ENCODE measurements around the gene SHISAL2B.

The SHISAL2B gene

GRCh38 chr5:64666078-64666477 is 24.2 kb upstream of the SHISAL2B start:
- peaks cover 0 to 3% (median 0%) of the 10 kb centered on the region in 5 donors for H3K27me3 ChIP-seq (ENCODE audit: control insufficient read depth in 5 of 5, insufficient read depth in 4 of 5, low read length in 5 of 5)
- no peak overlapping the region for H3K4me3 ChIP-seq (ENCODE audit: low read depth in 1 of 5, low read length in 5 of 5)
- no peaks in the 10 kb centered on the region for H3K36me3 ChIP-seq (ENCODE audit: control insufficient read depth in 5 of 5, insufficient read depth in 5 of 5, low read length in 5 of 5)
- H3K27ac ChIP-seq (ENCODE audit: low read depth, low read length): no peak overlapping the region
- no peaks in the 10 kb centered on the region for H3K9me3 ChIP-seq (ENCODE audit: control insufficient read depth in 5 of 5, low read length in 5 of 5)
- no peak overlapping the region for H3K9ac ChIP-seq (ENCODE audit: low read length in 5 of 5)
- H3K4me1 ChIP-seq (ENCODE audit: control insufficient read depth in 5 of 5, insufficient read depth in 5 of 5, low read length in 5 of 5): no peaks in the 10 kb centered on the region

GRCh38 chr5:64667068-64667467 is 23.2 kb upstream of the SHISAL2B start:
- Histone ChIP-seq H3K27me3 (ENCODE audit: control insufficient read depth in 5 of 5, insufficient read depth in 4 of 5, low read length in 5 of 5) (peaks cover 0 to 3% (median 0%) of the 10 kb centered on the region in 5 donors), H3K4me1 (ENCODE audit: control insufficient read depth in 5 of 5, insufficient read depth in 5 of 5, low read length in 5 of 5) (no peaks in the 10 kb centered on the region)

GRCh38 chr5:64670277-64670676 is 20.0 kb upstream of the SHISAL2B start:
- Histone ChIP-seq H3K4me3 (ENCODE audit: low read depth in 1 of 5, low read length in 5 of 5) (no peak overlapping the region), H3K9me3 (ENCODE audit: control insufficient read depth in 5 of 5, low read length in 5 of 5) (peaks cover 0 to 3% (median 0%) of the 10 kb centered on the region in 5 donors), H3K36me3 (ENCODE audit: control insufficient read depth in 5 of 5, insufficient read depth in 5 of 5, low read length in 5 of 5) (no peaks in the 10 kb centered on the region), H3K4me1 (ENCODE audit: control insufficient read depth in 5 of 5, insufficient read depth in 5 of 5, low read length in 5 of 5) (no peaks in the 10 kb centered on the region), H3K27me3 (ENCODE audit: control insufficient read depth in 5 of 5, insufficient read depth in 4 of 5, low read length in 5 of 5) (no peaks in the 10 kb centered on the region), H3K27ac (ENCODE audit: low read depth, low read length) (no peak overlapping the region), H3K9ac (ENCODE audit: low read length in 5 of 5) (no peak overlapping the region)

More at GRCh38 chr5:64667068-64667467, 23.2 kb upstream of the SHISAL2B start:
- Histone ChIP-seq H3K9me3 (ENCODE audit: control insufficient read depth in 5 of 5, low read length in 5 of 5) (peaks cover 0 to 3% (median 0%) of the 10 kb centered on the region in 5 donors), H3K9ac (ENCODE audit: low read length in 5 of 5) (no peak overlapping the region), H3K4me3 (ENCODE audit: low read depth in 1 of 5, low read length in 5 of 5) (no peak overlapping the region), H3K36me3 (ENCODE audit: control insufficient read depth in 5 of 5, insufficient read depth in 5 of 5, low read length in 5 of 5) (no peaks in the 10 kb centered on the region), H3K27ac (ENCODE audit: low read depth, low read length) (no peak overlapping the region)

GRCh38 chr5:64671678-64672077 is 18.6 kb upstream of the SHISAL2B start:
- no peaks in the 10 kb centered on the region for H3K36me3 ChIP-seq (ENCODE audit: control insufficient read depth in 5 of 5, insufficient read depth in 5 of 5, low read length in 5 of 5)
- peaks cover 0 to 3% (median 0%) of the 10 kb centered on the region in 5 donors for H3K9me3 ChIP-seq (ENCODE audit: control insufficient read depth in 5 of 5, low read length in 5 of 5)
- H3K27me3 ChIP-seq (ENCODE audit: control insufficient read depth in 5 of 5, insufficient read depth in 4 of 5, low read length in 5 of 5): no peaks in the 10 kb centered on the region
- no peak overlapping the region for H3K9ac ChIP-seq (ENCODE audit: low read length in 5 of 5)
- no peak overlapping the region for H3K4me3 ChIP-seq (ENCODE audit: low read depth in 1 of 5, low read length in 5 of 5)
- no peaks in the 10 kb centered on the region for H3K4me1 ChIP-seq (ENCODE audit: control insufficient read depth in 5 of 5, insufficient read depth in 5 of 5, low read length in 5 of 5)
- no peak overlapping the region for H3K27ac ChIP-seq (ENCODE audit: low read depth, low read length)

- Histone ChIP-seq H3K27me3 (ENCODE audit: control insufficient read depth in 5 of 5, insufficient read depth in 4 of 5, low read length in 5 of 5) (peaks cover 0 to 4% (median 0%) of the 10 kb centered on the region in 5 donors), H3K27ac (ENCODE audit: low read depth, low read length) (no peak overlapping the region), H3K36me3 (ENCODE audit: control insufficient read depth in 5 of 5, insufficient read depth in 5 of 5, low read length in 5 of 5) (no peaks in the 10 kb centered on the region), H3K9ac (ENCODE audit: low read length in 5 of 5) (no peak overlapping the region), H3K4me1 (ENCODE audit: control insufficient read depth in 5 of 5, insufficient read depth in 5 of 5, low read length in 5 of 5) (no peaks in the 10 kb centered on the region), H3K9me3 (ENCODE audit: control insufficient read depth in 5 of 5, low read length in 5 of 5) (no peaks in the 10 kb centered on the region), H3K4me3 (ENCODE audit: low read depth in 1 of 5, low read length in 5 of 5) (no peak overlapping the region)
These were observed 11.9 kb upstream of the SHISAL2B start for GRCh38 chr5:64678374-64678773.

GRCh38 chr5:64680289-64680688 is 10.0 kb upstream of the SHISAL2B start:
- no peak overlapping the region for H3K4me3 ChIP-seq (ENCODE audit: low read depth in 1 of 5, low read length in 5 of 5)
- H3K27me3 ChIP-seq (ENCODE audit: control insufficient read depth in 5 of 5, insufficient read depth in 4 of 5, low read length in 5 of 5): peaks cover 0 to 7% (median 3%) of the 10 kb centered on the region in 5 donors
- H3K9me3 ChIP-seq (ENCODE audit: control insufficient read depth in 5 of 5, low read length in 5 of 5): no peaks in the 10 kb centered on the region
- H3K4me1 ChIP-seq (ENCODE audit: control insufficient read depth in 5 of 5, insufficient read depth in 5 of 5, low read length in 5 of 5): no peaks in the 10 kb centered on the region
- no peak overlapping the region for H3K27ac ChIP-seq (ENCODE audit: low read depth, low read length)
- no peaks in the 10 kb centered on the region for H3K36me3 ChIP-seq (ENCODE audit: control insufficient read depth in 5 of 5, insufficient read depth in 5 of 5, low read length in 5 of 5)
- H3K9ac ChIP-seq (ENCODE audit: low read length in 5 of 5): no peak overlapping the region

GRCh38 chr5:64682608-64683007 is 7.7 kb upstream of the SHISAL2B start:
- H3K9me3 ChIP-seq (ENCODE audit: control insufficient read depth in 5 of 5, low read length in 5 of 5): no peaks in the 10 kb centered on the region
- no peak overlapping the region for H3K27ac ChIP-seq (ENCODE audit: low read depth, low read length)
- no peak overlapping the region for H3K9ac ChIP-seq (ENCODE audit: low read length in 5 of 5)
- no peaks in the 10 kb centered on the region for H3K4me1 ChIP-seq (ENCODE audit: control insufficient read depth in 5 of 5, insufficient read depth in 5 of 5, low read length in 5 of 5)
- H3K36me3 ChIP-seq (ENCODE audit: control insufficient read depth in 5 of 5, insufficient read depth in 5 of 5, low read length in 5 of 5): no peaks in the 10 kb centered on the region
- peaks cover 0 to 7% (median 3%) of the 10 kb centered on the region in 5 donors for H3K27me3 ChIP-seq (ENCODE audit: control insufficient read depth in 5 of 5, insufficient read depth in 4 of 5, low read length in 5 of 5)
- H3K4me3 ChIP-seq (ENCODE audit: low read depth in 1 of 5, low read length in 5 of 5): no peak overlapping the region

- Histone ChIP-seq H3K36me3 (ENCODE audit: control insufficient read depth in 5 of 5, insufficient read depth in 5 of 5, low read length in 5 of 5) (no peaks in the 10 kb centered on the region), H3K27me3 (ENCODE audit: control insufficient read depth in 5 of 5, insufficient read depth in 4 of 5, low read length in 5 of 5) (peaks cover 2 to 18% (median 10%) of the 10 kb centered on the region in 5 donors), H3K27ac (ENCODE audit: low read depth, low read length) (no peak overlapping the region), H3K4me3 (ENCODE audit: low read depth in 1 of 5, low read length in 5 of 5) (no peak overlapping the region), H3K4me1 (ENCODE audit: control insufficient read depth in 5 of 5, insufficient read depth in 5 of 5, low read length in 5 of 5) (peaks cover 0 to 12% (median 10%) of the 10 kb centered on the region in 5 donors), H3K9ac (ENCODE audit: low read length in 5 of 5) (no peak overlapping the region), H3K9me3 (ENCODE audit: control insufficient read depth in 5 of 5, low read length in 5 of 5) (no peaks in the 10 kb centered on the region)
These were observed 4.4 kb upstream of the SHISAL2B start for GRCh38 chr5:64685866-64686265.

GRCh38 chr5:64688391-64688790 is 1.9 kb upstream of the SHISAL2B start:
- Histone ChIP-seq H3K9me3 (ENCODE audit: control insufficient read depth in 5 of 5, low read length in 5 of 5) (no peaks in the 10 kb centered on the region), H3K4me1 (ENCODE audit: control insufficient read depth in 5 of 5, insufficient read depth in 5 of 5, low read length in 5 of 5) (peaks cover 0 to 16% (median 11%) of the 10 kb centered on the region in 5 donors), H3K27ac (ENCODE audit: low read depth, low read length) (no peak overlapping the region), H3K36me3 (ENCODE audit: control insufficient read depth in 5 of 5, insufficient read depth in 5 of 5, low read length in 5 of 5) (no peaks in the 10 kb centered on the region), H3K27me3 (ENCODE audit: control insufficient read depth in 5 of 5, insufficient read depth in 4 of 5, low read length in 5 of 5) (peaks cover 10 to 26% (median 19%) of the 10 kb centered on the region in 5 donors), H3K4me3 (ENCODE audit: low read depth in 1 of 5, low read length in 5 of 5) (no peak overlapping the region), H3K9ac (ENCODE audit: low read length in 5 of 5) (no peak overlapping the region)

- Histone ChIP-seq H3K36me3 (ENCODE audit: control insufficient read depth in 5 of 5, insufficient read depth in 5 of 5, low read length in 5 of 5) (no peaks in the 10 kb centered on the region), H3K4me3 (ENCODE audit: low read depth in 1 of 5, low read length in 5 of 5) (no peak overlapping the region), H3K9ac (ENCODE audit: low read length in 5 of 5) (no peak overlapping the region), H3K4me1 (ENCODE audit: control insufficient read depth in 5 of 5, insufficient read depth in 5 of 5, low read length in 5 of 5) (peaks cover 0 to 16% (median 11%) of the 10 kb centered on the region in 5 donors), H3K9me3 (ENCODE audit: control insufficient read depth in 5 of 5, low read length in 5 of 5) (no peaks in the 10 kb centered on the region), H3K27me3 (ENCODE audit: control insufficient read depth in 5 of 5, insufficient read depth in 4 of 5, low read length in 5 of 5) (peaks cover 10 to 26% (median 19%) of the 10 kb centered on the region in 5 donors), H3K27ac (ENCODE audit: low read depth, low read length) (no peak overlapping the region)
These were observed 1.3 kb upstream of the SHISAL2B start for GRCh38 chr5:64688965-64689364.

GRCh38 chr5:64690104-64690416 is 243 bp upstream of the SHISAL2B start:
- Histone ChIP-seq H3K36me3 (ENCODE audit: control insufficient read depth in 5 of 5, insufficient read depth in 5 of 5, low read length in 5 of 5) (no peaks in the 10 kb centered on the region), H3K4me1 (ENCODE audit: control insufficient read depth in 5 of 5, insufficient read depth in 5 of 5, low read length in 5 of 5) (peaks cover 0 to 16% (median 11%) of the 10 kb centered on the region in 5 donors), H3K9me3 (ENCODE audit: control insufficient read depth in 5 of 5, low read length in 5 of 5) (no peaks in the 10 kb centered on the region), H3K4me3 (ENCODE audit: low read depth in 1 of 5, low read length in 5 of 5) (peak overlapping the region in 1 of 5 donors; percentile 47), H3K9ac (ENCODE audit: low read length in 5 of 5) (no peak overlapping the region), H3K27ac (ENCODE audit: low read depth, low read length) (no peak overlapping the region), H3K27me3 (ENCODE audit: control insufficient read depth in 5 of 5, insufficient read depth in 4 of 5, low read length in 5 of 5) (peaks cover 10 to 26% (median 15%) of the 10 kb centered on the region in 5 donors)

All from subcutaneous abdominal adipose tissue (tissue), 5 donors.